A549 (cell line): ENCODE measurements around the gene ATP1B4. TPM values are rescaled to one million over a fixed set of nuclear protein-coding genes. Genes with fewer than 3 reads are reported as not detected.

Experiments used
- ATAC-seq, 2 experiments: fragments of 200-7000 bp in 1 of 2; fragments of >200 bp in 1 of 2; cut with Nextera tagmentation in 1 of 2; cut with Tn5 transposase in 1 of 2; 3 replicates each; pipeline versions ENCODE4 v1.8.0 to v1.9.1; 2018 to 2020; ENCODE audit warnings: mild to moderate bottlenecking in 1 of 2, moderate library complexity in 1 of 2
- CTCF ChIA-PET: fragments of 300-600 bp; sonication (Branson Sonifier 250); formaldehyde crosslinking; extraction: SDS; loops from one replicate; lab custom pipeline; 2021; ENCODE audit warnings: antibody characterized with exemption, inconsistent platforms; lab: Yijun Ruan, JAX
- POLR2A ChIA-PET: fragments of 350-600 bp; formaldehyde crosslinking; extraction: SDS; loops from one replicate; lab custom pipeline; 2021; ENCODE audit warnings: antibody characterized with exemption, inconsistent platforms; lab: Yijun Ruan, JAX
- DNase-seq, 2 experiments: peaks; one replicate each; pipeline versions ENCODE4 v3.0.0 to v3.0.0-alpha.2; 2011 to 2016; ENCODE audit warnings: low read depth in 1 of 2, low spot score in 1 of 2
- FAIRE-seq: peaks from 2 replicates; lab custom pipeline; 2011; peaks lifted over from hg19 to GRCh38; lab: Jason Lieb, UNC
- H3K27ac ChIP-seq, 2 experiments: fragments of >200 bp; sonication (Bioruptor Twin); formaldehyde crosslinking; 3 replicates each; pipeline ENCODE4 v1.5.1; 2016 to 2017
- H3K4me1 ChIP-seq: fragments of >200 bp; sonication (Bioruptor Twin); formaldehyde crosslinking; 3 replicates; pipeline ENCODE4 v1.6.1; 2016
- H3K4me2 ChIP-seq: fragments of >200 bp; sonication (Bioruptor Twin); formaldehyde crosslinking; 3 replicates; pipeline ENCODE4 v1.6.1; 2016
- H3K4me3 ChIP-seq: fragments of >200 bp; sonication (Bioruptor Twin); formaldehyde crosslinking; 3 replicates; pipeline ENCODE4 v1.5.1; 2016
- H3K9me3 ChIP-seq: fragments of >200 bp; sonication (Bioruptor Twin); formaldehyde crosslinking; 3 replicates; pipeline ENCODE4 v1.6.1; 2016
- ATOH8 ChIP-seq: fragments of 250-450 bp; sonication (Bioruptor Pico); IDR thresholded peaks from 2 replicates; pipeline ENCODE4 v1.5.0; 2020; ENCODE audit warnings: low read depth, mild to moderate bottlenecking, moderate library complexity
- BCL3 ChIP-seq: fragments of >200 bp; sonication (Bioruptor Twin); formaldehyde crosslinking; IDR thresholded peaks from 3 replicates; pipeline ENCODE4 v1.6.1; 2016
- BHLHE40 ChIP-seq: IDR thresholded peaks from 2 replicates; pipeline ENCODE4 v1.6.1; 2012; ENCODE audit warnings: low read depth, low read length, inconsistent platforms
- CBX2 ChIP-seq: fragments of 200-600 bp; sonication (generic); IDR thresholded peaks from 2 replicates; pipeline ENCODE4 v1.6.1; 2016; ENCODE audit warnings: low read depth, mild to moderate bottlenecking, borderline replicate concordance
- CBX8 ChIP-seq: fragments of 200-600 bp; sonication (generic); IDR thresholded peaks from 2 replicates; pipeline ENCODE4 v1.6.1; 2016
- CTCF ChIP-seq: fragments of >200 bp; sonication (Bioruptor Twin); formaldehyde crosslinking; IDR thresholded peaks from 3 replicates; pipeline ENCODE4 v1.5.1; 2016
- EP300 ChIP-seq, 2 experiments: fragments of >200 bp; sonication (Bioruptor Twin); formaldehyde crosslinking; IDR thresholded peaks; 2 replicates in 1 of 2; 3 replicates in 1 of 2; pipeline ENCODE4 v1.6.1; 2016 to 2017
- ESRRA ChIP-seq: fragments of 150-350 bp; IDR thresholded peaks from 2 replicates; pipeline ENCODE4 v1.6.1; 2014; ENCODE audit warnings: mild to moderate bottlenecking, low read length, borderline replicate concordance
- FOXS1 ChIP-seq: fragments of 250-450 bp; sonication (Bioruptor Pico); IDR thresholded peaks from 2 replicates; pipeline ENCODE4 v1.5.0; 2020; ENCODE audit warnings: mild to moderate bottlenecking, moderate library complexity
- GATA3 ChIP-seq: IDR thresholded peaks from 2 replicates; pipeline ENCODE4 v1.6.1; 2012; ENCODE audit warnings: borderline replicate concordance
- HDAC2 ChIP-seq: fragments of 200-600 bp; sonication (generic); IDR thresholded peaks from 2 replicates; pipeline ENCODE4 v1.6.1; 2016
- HOXA7 ChIP-seq: fragments of 250-450 bp; sonication (Bioruptor Pico); IDR thresholded peaks from 2 replicates; pipeline ENCODE4 v1.5.0; 2020; ENCODE audit warnings: mild to moderate bottlenecking, moderate library complexity
- HOXB13 ChIP-seq: fragments of 250-450 bp; sonication (Bioruptor Pico); IDR thresholded peaks from 2 replicates; pipeline ENCODE4 v1.5.0; 2020; ENCODE audit warnings: low read depth, mild to moderate bottlenecking, moderate library complexity
- KDM5A ChIP-seq: fragments of 200-600 bp; sonication (generic); IDR thresholded peaks from 2 replicates; pipeline ENCODE4 v1.6.1; 2016; ENCODE audit warnings: antibody characterized with exemption, mild to moderate bottlenecking
- MAFK ChIP-seq: fragments of 450-650 bp; IDR thresholded peaks from 2 replicates; pipeline ENCODE4 v1.6.1; 2014; ENCODE audit not compliant: partially characterized antibody
- PBX3 ChIP-seq: IDR thresholded peaks from 2 replicates; pipeline ENCODE4 v1.6.1; 2012
- PHF8 ChIP-seq: fragments of 200-600 bp; sonication (generic); IDR thresholded peaks from 2 replicates; pipeline ENCODE4 v1.6.1; 2016; ENCODE audit warnings: low read depth, mild to moderate bottlenecking, antibody characterized with exemption, moderate library complexity, borderline replicate concordance
- POLR2AphosphoS2 ChIP-seq: conservative IDR thresholded peaks from 2 replicates; pipeline ENCODE4 v1.6.1; 2012; ENCODE audit warnings: low read length, improper control_type of control experiment, inconsistent platforms
- RAD21 ChIP-seq, 2 experiments: fragments of >200 bp in 1 of 2; sonication (Bioruptor Twin) in 1 of 2; formaldehyde crosslinking in 1 of 2; IDR thresholded peaks in 1 of 2; conservative IDR thresholded peaks in 1 of 2; 2 replicates in 1 of 2; 3 replicates in 1 of 2; pipeline ENCODE4 v1.6.1; 2012 to 2018; ENCODE audit warnings: inconsistent platforms in 1 of 2
- RCOR1 ChIP-seq: fragments of 150-350 bp; IDR thresholded peaks from 2 replicates; pipeline ENCODE4 v1.6.1; 2014; ENCODE audit warnings: antibody characterized with exemption, low read length, low read depth
- RNF2 ChIP-seq: fragments of 200-600 bp; sonication (generic); IDR thresholded peaks from 2 replicates; pipeline ENCODE4 v1.6.1; 2016; ENCODE audit warnings: low read depth, mild to moderate bottlenecking, antibody characterized with exemption, moderate library complexity, borderline replicate concordance
- SREBF2 ChIP-seq: fragments of 450-650 bp; IDR thresholded peaks from 2 replicates; pipeline ENCODE4 v1.6.1; 2014; ENCODE audit warnings: mild to moderate bottlenecking, moderate library complexity
- TP53 ChIP-seq: fragments of 250-450 bp; sonication (Bioruptor Pico); IDR thresholded peaks from 2 replicates; pipeline ENCODE4 v1.5.0; 2021; ENCODE audit warnings: mild to moderate bottlenecking, moderate library complexity
- ZSCAN20 ChIP-seq: fragments of 250-450 bp; sonication (Bioruptor Pico); IDR thresholded peaks from 2 replicates; pipeline ENCODE4 v1.8.0; 2022; ENCODE audit warnings: mild to moderate bottlenecking, moderate library complexity
- WGBS: methylation state at CpG from one replicate; pipeline ENCODE4 v1.1.6; 2017; ENCODE audit errors: missing lambda C conversion rate; 5-methylcytosine and 5-hydroxymethylcytosine counted together
- polyA plus RNA-seq, 4 experiments: library from polyadenylated mRNA; depleted of rRNA in 3 of 4; stranded (reverse); fragments of >200 nt; fragmentation: RNase III in 1 of 4; extraction: RNeasy Plus Mini Kit Qiagen cat#74134 plus additional on column Dnase treatment in 1 of 4; gene quantifications; 2 replicates in 3 of 4; 3 replicates in 1 of 4; pipeline ENCODE4 v1.2.3, GENCODE V29; 2011 to 2017
- TF ChIP-seq, protein P1 (sequence below): IDR thresholded peaks from 2 replicates; pipeline ENCODE4 v1.6.1; 2012; ENCODE audit warnings: low read depth, borderline replicate concordance

ATP1B4 gene
- polyA plus RNA-seq, 2 of the 4 experiments (the other 2 are of a cell fraction), result not detected

DNA sequence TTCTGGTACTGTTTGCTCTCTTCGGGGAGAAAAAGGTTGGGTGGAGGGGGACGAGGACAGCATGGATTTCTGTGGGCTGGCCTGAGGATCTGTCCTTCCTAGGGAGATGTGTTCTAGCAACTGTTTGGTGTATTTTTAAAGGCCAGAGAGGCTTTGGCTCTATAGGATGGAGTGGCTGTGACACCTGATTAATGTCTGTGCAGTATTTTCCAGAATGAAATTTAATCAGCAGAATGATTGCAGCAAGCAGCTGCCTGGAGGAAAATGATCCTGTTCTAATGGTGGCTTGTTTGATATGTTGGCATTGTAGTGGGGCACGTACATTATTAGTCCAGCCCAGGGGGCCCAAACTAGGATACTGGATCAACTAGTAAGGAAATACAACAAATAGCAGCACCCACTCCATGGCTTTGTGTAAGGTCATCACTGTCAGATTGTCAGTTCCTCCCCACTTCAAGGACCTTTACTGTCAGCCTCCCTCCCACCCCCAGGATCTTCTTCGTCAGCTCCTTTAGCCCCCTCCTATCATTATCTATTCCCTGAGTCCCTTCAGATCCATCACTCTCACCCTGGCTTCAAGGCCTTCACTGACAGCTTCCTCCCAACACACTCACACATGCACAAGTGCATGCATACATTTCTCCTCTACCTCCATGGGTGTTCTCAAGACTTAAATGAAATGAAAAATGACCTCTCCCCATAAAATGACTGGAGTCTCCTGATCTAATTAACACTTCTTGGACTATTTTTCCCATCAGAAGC lies 40.2 kb upstream of the ATP1B4 start (continued):
- TF ChIP-seq RAD21 (conservative IDR thresholded peaks at IDR 0.05 in 1 of 2, IDR thresholded peaks at IDR 0.05 in 1 of 2), result no peak
- TF ChIP-seq EP300 (IDR thresholded peaks at IDR 0.05), result no peak
- TF ChIP-seq ESRRA, result no peak

- H3K4me2 ChIP-seq, result no peak overlapping the region
These were observed 30.8 kb upstream of the ATP1B4 start for GRCh38 chrX:120331116-120331515.

GRCh38 chrX:120332394-120332793 lies 29.5 kb upstream of the ATP1B4 start:
- no peak for FAIRE-seq
- TF ChIP-seq RAD21 (conservative IDR thresholded peaks at IDR 0.05 in 1 of 2, IDR thresholded peaks at IDR 0.05 in 1 of 2) (no peak), CBX2 (no peak), TP53 (CRISPR knock-in tag) (no peak), ATOH8 (CRISPR knock-in tag) (no peak), HOXA7 (no peak), CBX8 (no peak), HDAC2 (no peak), MAFK (no peak), RNF2 (no peak), PHF8 (no peak), GATA3 (no peak), HOXB13 (CRISPR knock-in tag) (no peak), POLR2AphosphoS2 (no peak), RCOR1 (no peak), SREBF2 (no peak)
- TF ChIP-seq, protein P1, sequence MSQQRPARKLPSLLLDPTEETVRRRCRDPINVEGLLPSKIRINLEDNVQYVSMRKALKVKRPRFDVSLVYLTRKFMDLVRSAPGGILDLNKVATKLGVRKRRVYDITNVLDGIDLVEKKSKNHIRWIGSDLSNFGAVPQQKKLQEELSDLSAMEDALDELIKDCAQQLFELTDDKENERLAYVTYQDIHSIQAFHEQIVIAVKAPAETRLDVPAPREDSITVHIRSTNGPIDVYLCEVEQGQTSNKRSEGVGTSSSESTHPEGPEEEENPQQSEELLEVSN, result no peak

More at GRCh38 chrX:120331116-120331515, 30.8 kb upstream of the ATP1B4 start:
- 42% methylated on average over 2 of the region's 2 CpGs for WGBS
- POLR2A ChIA-PET, result no interaction called here
- no peak for TF ChIP-seq SREBF2
- no peak for TF ChIP-seq ZSCAN20
- TF ChIP-seq RCOR1, result no peak
- TF ChIP-seq CBX8, result no peak
- no peak for TF ChIP-seq PBX3
- no peak for TF ChIP-seq TP53 (CRISPR knock-in tag)
- no peak for TF ChIP-seq CTCF
- no peak for TF ChIP-seq BCL3
- no peak for TF ChIP-seq BHLHE40
- no peak for TF ChIP-seq FOXS1 (CRISPR knock-in tag)
- TF ChIP-seq KDM5A, result no peak
- Histone ChIP-seq H3K27ac (no peak overlapping the region), H3K4me1 (no peaks in the 10 kb centered on the region), H3K9me3 (no peaks in the 10 kb centered on the region), H3K4me3 (no peak overlapping the region)
- no peak for ATAC-seq
- no peak for DNase-seq
- peak; percentile 56 for FAIRE-seq
- CTCF ChIA-PET, result interaction anchor here (1.0 kb wide), 1 partner anchor 13 kb away, joined by 3 read pairs; no protein-coding TSS in a partner anchor

More at GRCh38 chrX:120332394-120332793, 29.5 kb upstream of the ATP1B4 start:
- WGBS, result 28% methylated on average over 1 of the region's 1 CpG
- ChIA-PET POLR2A (no interaction called here), CTCF (no interaction called here)
- ATAC-seq (no peak), DNase-seq (no peak)
- Histone ChIP-seq H3K9me3 (peaks cover 6% of the 10 kb centered on the region; the same call in 1 of the 3 replicates), H3K4me1 (no peaks in the 10 kb centered on the region), H3K27ac (no peak overlapping the region), H3K4me2 (no peak overlapping the region), H3K4me3 (no peak overlapping the region)
